GM18505 (cell line): ENCODE results near the gene GNG13.

Source experiments
- ATAC-seq: cut with Tn5 transposase; IDR thresholded peaks from one replicate; pipeline ENCODE4 v1.9.1; 2021; ENCODE audit not compliant: unreplicated experiment
- POLR2A ChIP-seq: IDR thresholded peaks from 4 replicates; pipeline ENCODE4 v1.6.1; 2011; ENCODE audit warnings: borderline replicate concordance; ENCODE audit not compliant: insufficient read depth, insufficient read length; ENCODE audit errors: extremely low read depth

GNG13 gene

DNA sequence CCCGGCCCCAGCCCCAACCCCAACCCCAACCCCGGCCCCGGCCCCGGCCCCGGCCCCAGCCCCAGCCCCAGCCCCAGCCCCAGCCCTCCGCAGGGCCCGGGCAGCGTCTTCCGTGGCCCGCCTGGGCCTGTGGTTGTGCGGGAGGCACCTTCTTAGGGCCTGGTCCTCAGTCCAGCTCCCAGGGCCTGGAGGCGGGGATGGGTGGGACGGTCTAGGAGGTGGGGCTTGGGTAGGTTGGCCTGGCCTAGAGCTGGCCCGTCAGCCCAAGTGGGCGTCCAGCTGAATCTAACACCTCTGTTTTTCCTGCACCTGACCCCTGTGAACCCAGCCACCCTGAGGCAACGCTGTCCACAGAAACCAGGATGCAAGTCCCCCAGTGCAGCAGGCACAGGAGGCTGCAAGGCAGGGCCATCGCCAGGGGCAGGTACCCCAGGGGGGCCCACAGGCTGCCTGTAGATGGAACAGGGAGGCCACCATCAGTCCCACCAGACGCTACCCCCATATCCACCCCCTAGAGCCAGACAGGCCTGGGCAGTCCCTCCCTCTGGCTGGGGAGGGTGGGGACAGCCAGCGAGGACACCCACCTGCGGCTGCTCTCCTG, 31.2 kb downstream of the GNG13 start:
- TF ChIP-seq POLR2A = no peak
- ATAC-seq = no peak

DNA sequence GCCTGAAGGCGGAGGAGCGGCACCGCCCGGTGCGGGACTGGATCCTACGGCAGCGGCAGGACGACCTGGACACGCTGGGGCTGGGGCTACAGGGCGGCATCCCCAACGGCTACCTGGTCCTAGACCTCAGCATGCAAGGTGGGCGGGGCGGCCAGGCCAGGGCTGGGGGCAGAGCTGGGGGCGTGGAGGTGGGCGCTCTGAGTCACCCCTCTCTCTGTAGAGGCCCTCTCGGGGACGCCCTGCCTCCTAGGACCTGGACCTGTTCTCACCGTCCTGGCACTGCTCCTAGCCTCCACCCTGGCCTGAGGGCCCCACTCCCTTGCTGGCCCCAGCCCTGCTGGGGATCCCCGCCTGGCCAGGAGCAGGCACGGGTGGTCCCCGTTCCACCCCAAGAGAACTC, 32.1 kb downstream of the GNG13 start:
- TF ChIP-seq POLR2A = no peak
- ATAC-seq = no peak

DNA sequence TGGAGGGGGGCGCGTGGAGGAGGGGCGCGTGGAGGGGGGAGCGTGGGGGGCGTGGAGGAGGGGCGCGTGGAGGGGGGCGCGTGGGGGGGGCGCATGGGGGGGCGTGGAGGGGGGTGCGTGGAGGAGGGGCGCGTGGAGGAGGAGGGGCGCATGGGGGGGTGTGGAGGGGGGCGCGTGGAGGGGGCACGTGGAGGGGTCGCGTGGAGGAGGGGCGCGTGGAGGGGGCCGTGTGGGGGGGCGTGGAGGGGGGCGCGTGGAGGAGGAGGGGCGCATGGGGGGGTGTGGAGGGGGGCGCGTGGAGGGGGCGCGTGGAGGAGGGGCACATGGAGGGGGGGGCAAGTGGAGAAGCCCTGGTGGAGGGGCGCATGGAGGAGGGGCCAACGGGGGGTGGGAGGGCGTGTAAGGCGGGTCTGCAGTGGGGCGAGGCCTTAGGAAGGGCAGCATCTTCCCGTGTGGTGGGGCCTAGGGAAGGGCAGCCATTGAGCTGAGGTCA, 32.7 kb downstream of the GNG13 start:
- TF ChIP-seq POLR2A = no peak
- ATAC-seq = no peak

DNA sequence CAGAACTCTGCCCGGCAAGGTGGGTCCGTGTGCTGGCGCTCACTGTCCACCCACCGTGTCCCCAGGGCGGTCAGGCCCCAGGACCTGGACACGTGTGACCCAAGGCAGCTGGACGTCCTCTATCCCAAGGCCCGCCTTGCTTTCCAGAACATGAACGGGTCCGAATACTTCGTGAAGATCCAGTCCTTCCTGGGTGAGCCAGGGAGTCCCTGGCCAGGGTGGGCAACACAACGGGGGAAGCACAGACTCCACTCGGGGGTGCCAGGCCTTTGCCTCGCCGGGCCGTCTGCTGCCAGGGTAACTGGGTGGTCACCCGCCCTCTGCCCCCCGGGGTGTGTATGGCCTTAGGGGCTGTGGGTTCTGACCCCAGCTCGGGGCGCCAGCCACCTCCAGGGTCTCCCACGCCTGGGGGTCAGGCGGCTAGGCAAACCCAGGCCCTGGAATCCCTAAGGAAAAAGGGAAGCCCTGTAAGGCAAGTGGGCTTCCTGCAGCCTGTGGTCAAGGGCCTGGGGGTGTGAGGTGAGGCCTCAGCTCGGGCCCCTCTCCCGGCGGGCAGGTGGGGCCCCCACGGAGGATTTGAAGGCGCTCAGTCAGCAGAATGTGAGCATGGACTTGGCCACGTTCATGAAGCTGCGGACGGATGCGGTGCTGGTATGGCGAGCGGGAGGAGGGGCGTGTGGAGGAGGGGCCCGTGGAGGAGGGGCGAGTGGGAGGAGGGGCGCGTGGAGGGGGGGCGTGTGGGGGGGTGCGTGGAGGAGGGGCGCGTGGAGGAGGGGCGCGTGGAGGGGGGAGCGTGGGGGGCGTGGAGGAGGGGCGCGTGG, 33.5 kb downstream of the GNG13 start:
- no peak for ATAC-seq
- no peak for TF ChIP-seq POLR2A

DNA sequence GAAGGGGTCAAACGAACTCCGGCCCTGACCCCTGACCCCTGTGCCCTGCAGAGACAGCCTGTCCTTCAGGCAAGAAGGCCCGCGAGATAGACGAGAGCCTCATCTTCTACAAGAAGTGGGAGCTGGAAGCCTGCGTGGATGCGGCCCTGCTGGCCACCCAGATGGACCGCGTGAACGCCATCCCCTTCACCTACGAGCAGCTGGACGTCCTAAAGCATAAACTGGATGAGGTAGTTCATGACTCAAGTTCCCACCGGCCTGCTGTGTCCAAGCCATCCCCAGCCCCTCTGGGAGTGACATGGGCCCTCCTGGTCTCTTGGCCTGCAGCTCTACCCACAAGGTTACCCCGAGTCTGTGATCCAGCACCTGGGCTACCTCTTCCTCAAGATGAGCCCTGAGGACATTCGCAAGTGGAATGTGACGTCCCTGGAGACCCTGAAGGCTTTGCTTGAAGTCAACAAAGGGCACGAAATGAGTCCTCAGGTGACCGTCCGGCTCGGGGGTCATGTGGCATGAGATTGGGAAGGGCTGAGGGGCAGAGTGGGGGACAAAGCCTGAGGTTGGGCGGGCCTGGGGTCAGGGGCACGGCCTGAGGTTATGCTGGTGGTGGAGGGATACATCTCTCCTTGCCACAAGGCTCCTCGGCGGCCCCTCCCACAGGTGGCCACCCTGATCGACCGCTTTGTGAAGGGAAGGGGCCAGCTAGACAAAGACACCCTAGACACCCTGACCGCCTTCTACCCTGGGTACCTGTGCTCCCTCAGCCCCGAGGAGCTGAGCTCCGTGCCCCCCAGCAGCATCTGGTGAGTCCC, 34.3 kb downstream of the GNG13 start:
- no peak for ATAC-seq
- no peak for TF ChIP-seq POLR2A

DNA sequence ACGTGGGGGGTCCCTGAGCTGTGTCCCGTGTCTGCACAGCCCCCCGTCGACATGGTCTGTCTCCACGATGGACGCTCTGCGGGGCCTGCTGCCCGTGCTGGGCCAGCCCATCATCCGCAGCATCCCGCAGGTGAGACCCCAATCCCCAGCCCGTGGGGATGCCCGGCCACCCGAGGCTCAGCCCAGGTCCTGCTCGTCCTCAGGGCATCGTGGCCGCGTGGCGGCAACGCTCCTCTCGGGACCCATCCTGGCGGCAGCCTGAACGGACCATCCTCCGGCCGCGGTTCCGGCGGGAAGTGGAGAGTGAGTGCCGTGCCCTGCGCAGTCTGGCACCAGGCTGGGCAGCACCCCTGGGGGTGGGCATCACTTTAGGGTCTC, 35.1 kb downstream of the GNG13 start:
- ATAC-seq = no peak

DNA sequence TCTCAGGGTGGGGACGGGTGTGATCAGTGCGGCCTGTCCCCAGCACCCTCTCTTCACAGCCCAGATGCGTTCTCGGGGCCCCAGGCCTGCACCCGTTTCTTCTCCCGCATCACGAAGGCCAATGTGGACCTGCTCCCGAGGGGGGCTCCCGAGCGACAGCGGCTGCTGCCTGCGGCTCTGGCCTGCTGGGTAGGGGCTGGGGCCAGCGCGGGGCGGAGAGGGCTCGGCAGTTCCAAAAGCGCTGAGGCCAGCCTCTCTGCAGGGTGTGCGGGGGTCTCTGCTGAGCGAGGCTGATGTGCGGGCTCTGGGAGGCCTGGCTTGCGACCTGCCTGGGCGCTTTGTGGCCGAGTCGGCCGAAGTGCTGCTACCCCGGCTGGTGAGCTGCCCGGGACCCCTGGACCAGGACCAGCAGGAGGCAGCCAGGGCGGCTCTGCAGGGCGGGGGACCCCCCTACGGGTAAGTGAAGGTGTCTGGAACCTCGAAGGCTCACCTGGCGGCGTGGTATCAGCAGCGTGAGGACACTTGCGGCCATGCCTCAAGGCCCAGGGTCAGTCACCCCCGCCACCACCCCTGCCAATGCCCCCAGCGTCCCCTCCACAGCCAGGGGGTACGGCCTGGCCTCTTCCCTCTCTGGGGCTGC, 35.6 kb downstream of the GNG13 start:
- no peak for ATAC-seq
- TF ChIP-seq POLR2A = no peak

More for the DNA sequence above, 35.1 kb downstream of the GNG13 start:
- no peak for TF ChIP-seq POLR2A

DNA sequence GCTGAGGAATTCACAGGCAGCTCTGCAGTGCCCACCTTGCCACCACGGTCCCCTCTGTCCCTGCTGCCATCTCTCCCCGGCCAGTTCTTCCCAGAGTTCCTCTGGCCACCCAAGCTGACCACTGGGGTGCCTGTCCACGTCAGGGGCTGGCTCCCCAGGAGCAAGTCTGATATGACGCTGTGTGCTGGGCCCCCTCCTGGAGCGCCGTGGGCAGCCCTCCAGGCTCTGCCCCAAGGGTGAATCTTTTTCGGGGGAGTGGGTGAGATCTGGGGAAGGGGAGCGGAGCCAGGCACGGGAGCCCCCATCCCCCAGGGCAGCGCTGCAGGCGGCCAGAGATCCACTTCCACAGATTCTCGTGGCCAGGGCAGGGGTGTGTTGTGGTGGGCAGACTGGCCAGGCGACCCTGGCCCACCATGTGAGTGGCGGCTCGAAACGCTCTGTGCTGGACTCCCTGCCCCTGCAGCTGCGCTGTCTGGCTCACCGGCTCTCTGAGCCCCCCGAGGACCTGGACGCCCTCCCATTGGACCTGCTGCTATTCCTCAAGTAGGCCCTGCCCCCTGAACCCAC, 36.3 kb downstream of the GNG13 start:
- TF ChIP-seq POLR2A = no peak
- ATAC-seq = no peak

DNA sequence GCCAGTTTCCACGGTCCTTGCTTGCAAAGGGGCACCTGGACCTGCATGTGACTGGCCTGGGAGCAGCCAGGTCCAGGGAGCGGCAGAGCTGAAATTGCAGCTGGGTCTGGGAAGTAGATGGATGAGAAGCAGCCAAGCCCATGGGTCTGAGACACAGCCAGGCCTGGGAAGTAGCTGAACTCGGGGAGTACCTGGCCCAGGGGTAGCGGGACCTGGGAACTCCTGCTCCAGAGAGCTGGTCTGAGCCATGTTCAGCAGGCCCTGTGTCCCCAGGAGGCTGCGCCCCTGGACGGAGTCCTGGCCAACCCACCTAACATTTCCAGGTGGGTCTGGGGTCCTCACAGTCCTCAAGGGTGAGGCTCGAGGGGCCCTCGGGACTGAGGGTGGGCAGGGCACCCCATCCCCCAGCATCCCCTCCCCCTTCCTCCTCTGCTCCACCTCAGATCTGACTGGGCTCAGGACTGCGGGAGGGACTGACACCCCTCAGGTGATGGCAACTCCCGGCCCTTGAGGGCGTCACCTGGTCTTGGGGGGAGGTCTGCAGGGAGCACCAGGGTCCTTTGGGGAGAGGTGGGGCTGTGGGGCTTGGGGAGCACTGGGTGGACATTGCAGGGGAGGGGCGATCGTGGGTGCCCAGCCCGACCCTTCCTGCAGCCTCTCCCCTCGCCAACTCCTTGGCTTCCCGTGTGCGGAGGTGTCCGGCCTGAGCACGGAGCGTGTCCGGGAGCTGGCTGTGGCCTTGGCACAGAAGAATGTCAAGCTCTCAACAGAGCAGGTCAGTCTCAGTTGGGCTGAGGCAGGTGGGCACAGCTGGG, 37.0 kb downstream of the GNG13 start:
- ATAC-seq = no peak
- no peak for TF ChIP-seq POLR2A

DNA sequence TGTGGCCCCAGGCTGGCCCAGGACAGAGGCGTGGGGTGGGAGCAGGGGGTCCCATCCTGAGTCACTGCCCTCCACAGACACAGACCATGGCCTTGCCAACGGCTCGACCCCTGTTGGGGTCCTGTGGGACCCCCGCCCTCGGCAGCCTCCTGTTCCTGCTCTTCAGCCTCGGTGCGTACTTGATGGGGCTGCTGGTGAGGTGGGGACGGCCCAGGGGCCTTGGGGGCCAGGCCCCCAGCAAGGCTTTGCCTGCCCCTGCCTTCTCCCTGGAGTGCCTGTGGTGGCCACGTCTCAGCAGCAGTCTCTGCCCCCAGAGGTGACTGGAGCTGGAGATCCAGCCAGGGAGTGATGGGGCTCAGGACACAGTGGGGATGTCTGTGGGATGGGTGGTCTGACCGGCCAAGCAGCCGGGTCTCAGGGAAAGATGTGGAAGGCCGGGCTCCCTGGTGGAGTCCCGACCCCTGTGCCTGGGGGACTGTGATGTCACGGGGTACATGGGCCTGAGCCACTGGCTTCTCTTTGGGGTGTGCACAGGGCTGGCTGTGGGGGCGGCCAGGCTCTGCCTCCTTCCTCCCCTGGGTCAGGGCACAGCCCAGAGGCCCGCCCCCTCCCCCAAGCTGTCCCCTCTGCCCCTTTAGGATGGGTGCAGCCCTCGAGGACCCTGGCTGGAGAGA, 37.8 kb downstream of the GNG13 start:
- ATAC-seq = no peak
- TF ChIP-seq POLR2A = no peak

DNA sequence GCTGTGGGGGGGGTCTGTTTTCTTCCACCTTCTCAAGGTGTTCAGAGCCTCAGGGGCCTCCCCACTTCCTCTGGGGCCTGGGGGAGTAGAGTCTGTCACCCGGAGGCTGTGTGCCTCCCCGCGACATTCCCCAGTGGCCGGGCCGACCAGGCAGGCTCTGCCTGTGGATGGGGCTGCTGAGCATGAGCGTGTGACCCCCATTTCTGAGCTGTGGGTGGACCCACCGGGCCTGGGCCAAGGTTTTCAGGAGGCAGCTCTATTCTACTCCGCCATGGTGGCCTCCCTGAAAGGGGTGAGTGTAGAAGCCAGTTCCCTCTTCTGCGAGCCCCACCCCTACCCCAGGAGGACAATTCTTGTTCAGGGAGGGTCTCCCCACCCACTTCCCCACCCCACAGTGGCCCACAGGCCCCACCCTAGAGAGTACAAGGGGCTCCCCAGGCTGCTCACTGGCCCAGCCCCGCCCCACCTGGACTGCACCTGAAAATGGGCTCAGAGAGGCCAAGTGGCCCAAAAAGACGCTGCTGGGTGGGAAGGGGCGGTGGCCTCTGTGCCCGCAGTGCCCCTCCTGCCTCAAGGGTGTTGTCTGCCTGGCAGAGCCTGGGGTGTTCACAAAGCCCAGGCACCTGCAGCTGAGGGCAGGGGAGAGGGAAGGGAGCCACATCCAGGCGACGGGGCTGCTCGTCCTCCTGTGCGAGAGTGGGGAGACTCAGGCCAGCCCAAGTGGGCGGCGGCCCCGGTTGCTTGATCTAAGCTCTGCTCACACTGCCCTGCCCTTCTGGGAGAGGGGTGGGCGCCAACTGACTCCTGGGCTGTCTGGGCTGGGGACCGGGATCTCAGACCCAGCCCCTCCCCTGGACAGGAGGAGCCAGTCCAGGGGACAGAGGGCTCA, 38.7 kb downstream of the GNG13 start:
- TF ChIP-seq POLR2A = no peak
- no peak for ATAC-seq
